Progenitor cell of endocrine pancreas (in vitro differentiated cells): ENCODE results near the gene NMB. TPM values are rescaled to one million over a fixed set of nuclear protein-coding genes. Genes with fewer than 3 reads are reported as not detected.

Source experiments
- DNase-seq: peaks from one replicate; pipeline ENCODE4 v3.0.0; 2021; ENCODE audit warnings: low spot score; ENCODE audit not compliant: unreplicated experiment
- H3K27ac Mint-ChIP-seq: 2 replicates; pipeline ENCODE4 v1.8.0; 2021; ENCODE audit warnings: mild to moderate bottlenecking, moderate library complexity, mixed read lengths
- H3K27me3 Mint-ChIP-seq: 2 replicates; pipeline ENCODE4 v1.8.0; 2021; ENCODE audit warnings: mixed read lengths
- H3K36me3 Mint-ChIP-seq: 2 replicates; pipeline ENCODE4 v1.8.0; 2022; ENCODE audit warnings: mixed read lengths; ENCODE audit not compliant: insufficient read depth
- H3K4me1 Mint-ChIP-seq: 2 replicates; pipeline ENCODE4 v1.8.0; 2021; ENCODE audit warnings: low read depth, mixed read lengths
- H3K4me3 Mint-ChIP-seq: 2 replicates; pipeline ENCODE4 v1.8.0; 2021; ENCODE audit warnings: low read depth, mild to moderate bottlenecking, moderate library complexity, mixed read lengths
- H3K9me3 Mint-ChIP-seq: 2 replicates; pipeline ENCODE4 v1.8.0; 2021; ENCODE audit warnings: low read depth, mixed read lengths
- CTCF ChIP-seq: fragments of 200-600 bp; sonication (generic); IDR thresholded peaks from one replicate; pipeline ENCODE4 v1.5.0; 2021; ENCODE audit warnings: antibody characterized with exemption, mild to moderate bottlenecking; ENCODE audit not compliant: unreplicated experiment
- total RNA-seq: library from RNA; stranded (reverse); gene quantifications from 2 replicates; pipeline ENCODE4 v1.2.1, GENCODE V29; 2021

NMB gene
- total RNA-seq, 1 donor from 2014 or later: 6.1 TPM

GRCh38 chr15:84638103-84638502 is 19.9 kb downstream of the NMB start:
- Mint-ChIP-seq H3K27me3 (peaks cover 8% of the 10 kb centered on the region), H3K4me1 (peaks cover 9% of the 10 kb centered on the region), H3K27ac (no peak overlapping the region), H3K9me3 (no peaks in the 10 kb centered on the region), H3K4me3 (no peak overlapping the region), H3K36me3 (peaks cover 16% of the 10 kb centered on the region)
- DNase-seq: no peak
- no peak for TF ChIP-seq CTCF

GRCh38 chr15:84634228-84634837 is 23.7 kb downstream of the NMB start:
- H3K4me1 Mint-ChIP-seq: peaks cover 22% of the 10 kb centered on the region
- H3K36me3 Mint-ChIP-seq: peaks cover 10% of the 10 kb centered on the region
- peaks cover 8% of the 10 kb centered on the region for H3K27me3 Mint-ChIP-seq
- H3K27ac Mint-ChIP-seq: no peak overlapping the region
- H3K9me3 Mint-ChIP-seq: no peaks in the 10 kb centered on the region
- DNase-seq: no peak
- no peak for TF ChIP-seq CTCF
- H3K4me3 Mint-ChIP-seq: peak overlapping the region; percentile 71

GRCh38 chr15:84633311-84634227 is 24.4 kb downstream of the NMB start:
- no peak for TF ChIP-seq CTCF

GRCh38 chr15:84631706-84632272 is 26.2 kb downstream of the NMB start:
- Mint-ChIP-seq H3K9me3 (no peaks in the 10 kb centered on the region), H3K4me3 (peak overlapping the region; percentile 95), H3K36me3 (peaks cover 8% of the 10 kb centered on the region), H3K27me3 (peaks cover 8% of the 10 kb centered on the region), H3K27ac (peak overlapping the region; percentile 96), H3K4me1 (peaks cover 22% of the 10 kb centered on the region)
- no peak for DNase-seq
- TF ChIP-seq CTCF: no peak

More at GRCh38 chr15:84633311-84634227, 24.4 kb downstream of the NMB start:
- Mint-ChIP-seq H3K27me3 (peaks cover 8% of the 10 kb centered on the region), H3K4me1 (peaks cover 22% of the 10 kb centered on the region), H3K9me3 (no peaks in the 10 kb centered on the region), H3K4me3 (peak overlapping the region; percentile 95), H3K36me3 (peaks cover 9% of the 10 kb centered on the region), H3K27ac (peak overlapping the region; percentile 64)
- peak; percentile 43 for DNase-seq

- Mint-ChIP-seq H3K27ac (no peak overlapping the region), H3K36me3 (peaks cover 16% of the 10 kb centered on the region), H3K9me3 (peaks cover 4% of the 10 kb centered on the region), H3K4me1 (peaks cover 14% of the 10 kb centered on the region), H3K4me3 (no peak overlapping the region), H3K27me3 (no peaks in the 10 kb centered on the region)
- no peak for TF ChIP-seq CTCF
- DNase-seq: no peak
These were observed 29.0 kb downstream of the NMB start for GRCh38 chr15:84629033-84629432.
